B cell (primary cell): ENCODE results near the gene SPATA2. TPM values are rescaled to one million over a fixed set of nuclear protein-coding genes. Genes with fewer than 3 reads are reported as not detected.

Experiments
- ATAC-seq: fragments of 200-7000 bp; cut with Tn5 transposase; one replicate; pipeline ENCODE4 v1.10.0; 2021; ENCODE audit warnings: low read depth, mild to moderate bottlenecking, moderate number of reproducible peaks, moderate library complexity
- CTCF ChIA-PET: fragments of 350-600 bp; sonication (Branson Sonifier 250); formaldehyde crosslinking; loops from one replicate; lab custom pipeline; 2021; ENCODE audit warnings: antibody characterized with exemption, inconsistent platforms; lab: Charles Lee
- POLR2A ChIA-PET: fragments of 350-600 bp; sonication (Branson Sonifier 250); formaldehyde crosslinking; loops from one replicate; lab custom pipeline; 2021; ENCODE audit warnings: antibody characterized with exemption; lab: Charles Lee
- DNase-seq: peaks from one replicate; pipeline ENCODE4 v3.0.0; 2013
- H2AFZ ChIP-seq: 2 replicates; pipeline ENCODE4 v1.6.1; 2012; ENCODE audit warnings: mild to moderate bottlenecking, low read depth, low read length; ENCODE audit not compliant: insufficient read depth, poor library complexity, severe bottlenecking
- H3K27ac ChIP-seq, 2 donors: 1 replicate in 1 of 2; 2 replicates in 1 of 2; pipeline ENCODE4 v1.5.1; 2012 to 2013; ENCODE audit warnings: low read length in 2 of 2, mild to moderate bottlenecking in 2 of 2, moderate library complexity in 1 of 2
- H3K27me3 ChIP-seq, 4 experiments: fragments of 200-600 bp in 1 of 4; sonication (generic) in 1 of 4; replicated peaks in 1 of 4; 1 replicate in 2 of 4; 2 replicates in 2 of 4; pipeline versions ENCODE4 v1.6.1 to v1.7.0; 2013 to 2016; ENCODE audit warnings: low read length in 3 of 4, mild to moderate bottlenecking in 2 of 4, mixed read lengths in 1 of 4, moderate library complexity in 1 of 4; ENCODE audit not compliant: insufficient read depth in 4 of 4, control insufficient read depth in 3 of 4; ENCODE audit errors: control extremely low read depth in 1 of 4
- H3K36me3 ChIP-seq, 2 experiments: replicated peaks in 1 of 2; 1 replicate in 1 of 2; 2 replicates in 1 of 2; pipeline versions ENCODE4 v1.6.1 to v1.7.1; 2013; ENCODE audit warnings: low read length in 1 of 2; ENCODE audit not compliant: insufficient read depth in 2 of 2, control insufficient read depth in 1 of 2; ENCODE audit errors: control extremely low read depth in 1 of 2, extremely low read depth in 1 of 2
- H3K4me1 ChIP-seq, 2 donors: fragments of 200-600 bp in 1 of 2; sonication (generic) in 1 of 2; 1 replicate in 1 of 2; 2 replicates in 1 of 2; pipeline versions ENCODE4 v1.5.1 to v1.6.1; 2013 to 2017; ENCODE audit warnings: low read length in 2 of 2; ENCODE audit not compliant: control insufficient read depth in 2 of 2, insufficient read depth in 2 of 2
- H3K4me2 ChIP-seq: replicated peaks from 2 replicates; pipeline ENCODE3; 2012; ENCODE audit warnings: mild to moderate bottlenecking, low read depth, low read length; ENCODE audit not compliant: poor library complexity, severe bottlenecking
- H3K4me3 ChIP-seq, 5 experiments: fragments of 200-600 bp in 1 of 5; sonication (generic) in 1 of 5; 1 replicate in 3 of 5; 2 replicates in 2 of 5; pipeline versions ENCODE4 v1.5.1 to v1.7.0; 2011 to 2016; ENCODE audit warnings: low read length in 4 of 5, mild to moderate bottlenecking in 4 of 5, low read depth in 2 of 5, control low read depth in 1 of 5, moderate library complexity in 1 of 5; ENCODE audit not compliant: insufficient read depth in 1 of 5; ENCODE audit errors: control extremely low read depth in 1 of 5, extremely low read depth in 1 of 5
- H3K79me2 ChIP-seq: fragments of 200-600 bp; sonication (generic); one replicate; pipeline ENCODE4 v1.6.0; 2016; ENCODE audit warnings: low read length; ENCODE audit not compliant: control insufficient read depth, insufficient read depth
- H3K9ac ChIP-seq: fragments of 200-600 bp; sonication (generic); 2 replicates; pipeline ENCODE4 v1.6.1; 2017; ENCODE audit warnings: mild to moderate bottlenecking, low read length, moderate library complexity
- H3K9me3 ChIP-seq, 3 donors: one replicate each; pipeline versions ENCODE4 v1.6.1 to v1.7.1; 2013; ENCODE audit warnings: low read length in 2 of 3; ENCODE audit not compliant: control insufficient read depth in 2 of 3, insufficient read depth in 1 of 3; ENCODE audit errors: control extremely low read depth in 1 of 3
- H4K20me1 ChIP-seq: 2 replicates; pipeline ENCODE4 v1.6.0; 2012; ENCODE audit warnings: mild to moderate bottlenecking, low read length; ENCODE audit not compliant: insufficient read depth, control insufficient read depth, poor library complexity, severe bottlenecking
- H3K27ac Mint-ChIP-seq: one replicate; pipeline ENCODE4 v1.8.0; 2021; ENCODE audit warnings: mixed read lengths
- H3K27me3 Mint-ChIP-seq: one replicate; pipeline ENCODE4 v1.8.0; 2021; ENCODE audit warnings: mixed read lengths
- H3K4me1 Mint-ChIP-seq: one replicate; pipeline ENCODE4 v1.8.0; 2021; ENCODE audit warnings: mixed read lengths
- H3K4me3 Mint-ChIP-seq: one replicate; pipeline ENCODE4 v1.8.0; 2021; ENCODE audit warnings: mixed read lengths
- H3K9me3 Mint-ChIP-seq: one replicate; pipeline ENCODE4 v1.8.0; 2022; ENCODE audit warnings: mixed read lengths; ENCODE audit not compliant: insufficient read depth
- CTCF ChIP-seq: fragments of 200-600 bp; IDR thresholded peaks from one replicate; pipeline ENCODE4 v1.8.0; 2022; ENCODE audit warnings: antibody characterized with exemption, mild to moderate bottlenecking
- EZH2 ChIP-seq: IDR thresholded peaks from 2 replicates; pipeline ENCODE4 v1.6.1; 2012; ENCODE audit warnings: borderline replicate concordance, low read depth, mild to moderate bottlenecking, moderate library complexity, low read length; ENCODE audit not compliant: insufficient read depth, poor library complexity, severe bottlenecking
- WGBS: methylation state at CpG from one replicate; pipeline ENCODE4 v1.1.5; 2013; ENCODE audit warnings: missing lambda C conversion rate; ENCODE audit not compliant: insufficient coverage; 5-methylcytosine and 5-hydroxymethylcytosine counted together
- intact Hi-C: fragments of 100-400 bp; cut with micrococcal nuclease; formaldehyde crosslinking; loops from one replicate; pipeline ENCODE4 v1.10.0; 2022
- polyA plus RNA-seq: library from polyadenylated mRNA; depleted of rRNA; stranded (reverse); fragments of >200 nt; gene quantifications from 2 replicates; pipeline ENCODE4 v1.2.3, GENCODE V29; 2012
- total RNA-seq, 2 donors: library from RNA; stranded (reverse); fragments of 120-200 nt in 1 of 2; gene quantifications; 1 replicate in 1 of 2; 2 replicates in 1 of 2; pipeline versions ENCODE4 v1.2.3 to v1.2.4, GENCODE V29; 2013 to 2022

The SPATA2 gene
- total and polyA plus RNA-seq, 2 donors (not counting 1 experiment from before 2014, with no cell fraction given) = 10.7 to 20.0 TPM

DNA sequence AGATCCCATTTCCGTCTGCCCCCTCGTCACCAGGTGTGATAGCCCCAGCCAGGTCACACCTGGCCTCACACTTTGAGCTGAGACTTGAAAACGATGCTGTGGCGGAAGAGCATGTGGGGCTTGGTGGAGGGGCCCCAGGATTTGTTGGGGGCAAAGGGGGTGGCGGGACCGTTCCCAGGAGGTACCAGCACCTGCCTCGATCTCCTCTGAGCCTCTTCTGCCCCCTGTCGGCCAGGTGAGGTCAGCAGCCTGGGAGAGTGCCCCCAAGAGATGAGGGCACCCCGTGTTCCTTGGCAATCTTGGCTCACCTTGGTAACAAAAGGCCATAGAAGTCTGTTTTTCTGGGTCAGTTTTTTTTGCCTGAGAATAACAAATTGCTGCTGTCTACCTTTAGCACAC lies 25.4 kb downstream of the SPATA2 start:
- Histone ChIP-seq H3K79me2 (no peaks in the 10 kb centered on the region), H2AFZ (no peak overlapping the region), H3K36me3 (peaks cover 0 to 38% of the 10 kb centered on the region in 2 experiments), H3K9ac (no peak overlapping the region), H3K27ac (no peak overlapping the region), H3K27me3 (no peaks in the 10 kb centered on the region), H4K20me1 (no peaks in the 10 kb centered on the region), H3K4me1 (peaks cover 0 to 10% of the 10 kb centered on the region in 2 donors), H3K4me2 (no peak overlapping the region), H3K9me3 (no peaks in the 10 kb centered on the region), H3K4me3 (no peak overlapping the region)
- no peak overlapping the region for H3K27ac Mint-ChIP-seq
- POLR2A ChIA-PET = interaction anchor here (0.6 kb wide), 1 partner anchor 284 kb away, joined by 11 read pairs; no protein-coding TSS in a partner anchor
- CTCF ChIA-PET = interaction anchor here (1.4 to 2.0 kb wide), 3 partner anchors 10 to 279 kb away, joined by 4 to 5 read pairs (median 5); no protein-coding TSS in a partner anchor
- ATAC-seq (no peak), DNase-seq (no peak)
- peaks cover 15% of the 10 kb centered on the region for H3K4me1 Mint-ChIP-seq
- no peaks in the 10 kb centered on the region for H3K27me3 Mint-ChIP-seq
- no peaks in the 10 kb centered on the region for H3K9me3 Mint-ChIP-seq
- H3K4me3 Mint-ChIP-seq = no peak overlapping the region
- TF ChIP-seq CTCF (peak; percentile 23), EZH2 (no peak)
- 70% methylated on average over 9 of the region's 9 CpGs for WGBS
- intact Hi-C loops = loop anchor here (5.0 kb wide), 1 partner anchor 503 kb away; no protein-coding TSS in a partner anchor

- POLR2A ChIA-PET = no interaction called here
- Histone ChIP-seq H3K9ac (no peak overlapping the region), H3K27ac (no peak overlapping the region), H3K27me3 (no peaks in the 10 kb centered on the region), H3K4me3 (no peak overlapping the region), H3K4me1 (peaks cover 0 to 9% of the 10 kb centered on the region in 2 donors), H3K79me2 (no peaks in the 10 kb centered on the region), H3K36me3 (peaks cover 0 to 45% of the 10 kb centered on the region in 2 experiments), H3K9me3 (no peaks in the 10 kb centered on the region), H4K20me1 (no peaks in the 10 kb centered on the region), H3K4me2 (no peak overlapping the region), H2AFZ (no peak overlapping the region)
- intact Hi-C loops = no loop called here
- CTCF ChIA-PET = interaction anchor here (0.9 to 2.0 kb wide), 10 partner anchors 9 to 559 kb away, joined by 3 to 6 read pairs (median 4); no protein-coding TSS in a partner anchor
- Mint-ChIP-seq H3K9me3 (no peaks in the 10 kb centered on the region), H3K27ac (no peak overlapping the region), H3K27me3 (no peaks in the 10 kb centered on the region), H3K4me3 (no peak overlapping the region), H3K4me1 (peaks cover 12% of the 10 kb centered on the region)
- no peak for DNase-seq
- WGBS = 85% methylated on average over 4 of the region's 9 CpGs
- no peak for ATAC-seq
- TF ChIP-seq CTCF = no peak
- no peak for TF ChIP-seq EZH2
Measured at GRCh38 chr20:49889001-49889934, 26.1 kb downstream of the SPATA2 start.
